Stimulated activated naive CD8-positive, alpha-beta T cell treated with anti-CD3 and anti-CD28 coated beads, Interleukin-15, Interleukin-2, amounts not matched to agents 100 ng/mL and 50 ng/mL, for 24 hours (primary cell): ENCODE measurements around the gene ATP23.

ENCODE experiments used
- H3K27ac Mint-ChIP-seq: one replicate; pipeline ENCODE4 v1.8.0; 2021; ENCODE audit warnings: mild to moderate bottlenecking, mixed read lengths
- H3K27me3 Mint-ChIP-seq: one replicate; pipeline ENCODE4 v1.8.0; 2021; ENCODE audit warnings: mixed read lengths
- H3K36me3 Mint-ChIP-seq: one replicate; pipeline ENCODE4 v1.8.0; 2021; ENCODE audit warnings: low read depth, mixed read lengths
- H3K4me1 Mint-ChIP-seq: one replicate; pipeline ENCODE4 v1.8.0; 2021; ENCODE audit warnings: low read depth, mixed read lengths
- H3K4me3 Mint-ChIP-seq: one replicate; pipeline ENCODE4 v1.8.0; 2021; ENCODE audit warnings: mild to moderate bottlenecking, mixed read lengths
- H3K9me3 Mint-ChIP-seq: one replicate; pipeline ENCODE4 v1.8.0; 2021; ENCODE audit warnings: mixed read lengths

Gene ATP23

GRCh38 chr12:57984629-57985151 is 43.3 kb downstream of the ATP23 start:
- Mint-ChIP-seq H3K9me3 (no peaks in the 10 kb centered on the region), H3K4me3 (no peak overlapping the region), H3K27me3 (peaks cover 8% of the 10 kb centered on the region), H3K4me1 (no peaks in the 10 kb centered on the region), H3K36me3 (no peaks in the 10 kb centered on the region), H3K27ac (no peak overlapping the region)

GRCh38 chr12:57985685-57986084 is 44.3 kb downstream of the ATP23 start:
- no peaks in the 10 kb centered on the region for H3K9me3 Mint-ChIP-seq

GRCh38 chr12:57989838-57990237 is 48.5 kb downstream of the ATP23 start:
- H3K4me3 Mint-ChIP-seq, result no peak overlapping the region
- H3K27ac Mint-ChIP-seq, result no peak overlapping the region
- no peaks in the 10 kb centered on the region for H3K4me1 Mint-ChIP-seq
- H3K36me3 Mint-ChIP-seq, result no peaks in the 10 kb centered on the region
- H3K27me3 Mint-ChIP-seq, result no peaks in the 10 kb centered on the region
- no peaks in the 10 kb centered on the region for H3K9me3 Mint-ChIP-seq

More at GRCh38 chr12:57985685-57986084, 44.3 kb downstream of the ATP23 start:
- H3K4me3 Mint-ChIP-seq, result no peak overlapping the region
- H3K27ac Mint-ChIP-seq, result no peak overlapping the region
- H3K36me3 Mint-ChIP-seq, result no peaks in the 10 kb centered on the region
- H3K4me1 Mint-ChIP-seq, result no peaks in the 10 kb centered on the region
- peaks cover 4% of the 10 kb centered on the region for H3K27me3 Mint-ChIP-seq

GRCh38 chr12:57990241-57990883 is 49.0 kb downstream of the ATP23 start:
- Mint-ChIP-seq H3K27ac (no peak overlapping the region), H3K4me1 (no peaks in the 10 kb centered on the region), H3K4me3 (no peak overlapping the region), H3K27me3 (no peaks in the 10 kb centered on the region), H3K36me3 (no peaks in the 10 kb centered on the region), H3K9me3 (no peaks in the 10 kb centered on the region)

- Mint-ChIP-seq H3K9me3 (peaks cover 11% of the 10 kb centered on the region), H3K4me3 (no peak overlapping the region), H3K4me1 (no peaks in the 10 kb centered on the region), H3K36me3 (peaks cover 3% of the 10 kb centered on the region), H3K27ac (no peak overlapping the region), H3K27me3 (no peaks in the 10 kb centered on the region)
These were observed 50.6 kb downstream of the ATP23 start for GRCh38 chr12:57992001-57992400.

- Mint-ChIP-seq H3K36me3 (peaks cover 3% of the 10 kb centered on the region), H3K27me3 (no peaks in the 10 kb centered on the region), H3K27ac (no peak overlapping the region), H3K4me3 (no peak overlapping the region), H3K4me1 (no peaks in the 10 kb centered on the region), H3K9me3 (peaks cover 16% of the 10 kb centered on the region)
These were observed 51.7 kb downstream of the ATP23 start for GRCh38 chr12:57993030-57993429.

- H3K4me3 Mint-ChIP-seq, result no peak overlapping the region
- H3K9me3 Mint-ChIP-seq, result peaks cover 16% of the 10 kb centered on the region
- H3K4me1 Mint-ChIP-seq, result no peaks in the 10 kb centered on the region
- no peak overlapping the region for H3K27ac Mint-ChIP-seq
- H3K36me3 Mint-ChIP-seq, result peaks cover 3% of the 10 kb centered on the region
- H3K27me3 Mint-ChIP-seq, result peaks cover 2% of the 10 kb centered on the region
These were observed 52.5 kb downstream of the ATP23 start for GRCh38 chr12:57993834-57994233.

- H3K4me1 Mint-ChIP-seq, result no peaks in the 10 kb centered on the region
- H3K4me3 Mint-ChIP-seq, result no peak overlapping the region
- H3K9me3 Mint-ChIP-seq, result peaks cover 35% of the 10 kb centered on the region
- no peak overlapping the region for H3K27ac Mint-ChIP-seq
- peaks cover 8% of the 10 kb centered on the region for H3K27me3 Mint-ChIP-seq
- H3K36me3 Mint-ChIP-seq, result peaks cover 8% of the 10 kb centered on the region
These were observed 55.2 kb downstream of the ATP23 start for GRCh38 chr12:57996520-57996919.

- H3K4me1 Mint-ChIP-seq, result no peaks in the 10 kb centered on the region
- H3K36me3 Mint-ChIP-seq, result peaks cover 8% of the 10 kb centered on the region
- peaks cover 8% of the 10 kb centered on the region for H3K27me3 Mint-ChIP-seq
- no peak overlapping the region for H3K27ac Mint-ChIP-seq
- H3K9me3 Mint-ChIP-seq, result peaks cover 39% of the 10 kb centered on the region
- H3K4me3 Mint-ChIP-seq, result no peak overlapping the region
These were observed 56.9 kb downstream of the ATP23 start for GRCh38 chr12:57998251-57998650.

GRCh38 chr12:58000499-58000898 is 59.1 kb downstream of the ATP23 start:
- no peaks in the 10 kb centered on the region for H3K4me1 Mint-ChIP-seq
- no peak overlapping the region for H3K27ac Mint-ChIP-seq
- peaks cover 39% of the 10 kb centered on the region for H3K9me3 Mint-ChIP-seq
- no peak overlapping the region for H3K4me3 Mint-ChIP-seq
- peaks cover 13% of the 10 kb centered on the region for H3K27me3 Mint-ChIP-seq
- H3K36me3 Mint-ChIP-seq, result peaks cover 8% of the 10 kb centered on the region

- Mint-ChIP-seq H3K4me1 (no peaks in the 10 kb centered on the region), H3K36me3 (no peaks in the 10 kb centered on the region), H3K9me3 (no peaks in the 10 kb centered on the region), H3K4me3 (no peak overlapping the region), H3K27me3 (peaks cover 4% of the 10 kb centered on the region), H3K27ac (no peak overlapping the region)
These were observed 66.5 kb downstream of the ATP23 start for GRCh38 chr12:58007875-58008274.

GRCh38 chr12:58008634-58009033 is 67.3 kb downstream of the ATP23 start:
- no peak overlapping the region for H3K27ac Mint-ChIP-seq
- no peaks in the 10 kb centered on the region for H3K4me1 Mint-ChIP-seq
- peaks cover 4% of the 10 kb centered on the region for H3K27me3 Mint-ChIP-seq
- H3K9me3 Mint-ChIP-seq, result no peaks in the 10 kb centered on the region
- no peaks in the 10 kb centered on the region for H3K36me3 Mint-ChIP-seq
- H3K4me3 Mint-ChIP-seq, result no peak overlapping the region
